Measurements from ENCODE around the gene DBP. TPM values are rescaled to one million over a fixed set of nuclear protein-coding genes. Genes with fewer than 3 reads are reported as not detected.
A peak's percentile ranks its signal among the peaks of the same experiment; 100 is the strongest.

The DBP gene
- total and polyA plus RNA-seq, 2 of the 13 experiments (the other 11 are each of a cell fraction or from before 2014, with no cell fraction given), result 1.7 to 5.8 TPM

GRCh38 chr19:48646001-48646721, 9.0 kb upstream of the DBP start, which contains the start of gene CA11 (continued):
- TF ChIP-seq ZSCAN5A (CRISPR knock-in tag; IDR thresholded peaks at IDR 0.05; ENCODE audit: borderline replicate concordance), result no peak
- peak; percentile 98 for TF ChIP-seq CTCF (CRISPR knock-in tag; IDR thresholded peaks at IDR 0.05)
- TF ChIP-seq MAX (IDR thresholded peaks at IDR 0.05), result peak; percentile 69
- no peak for TF ChIP-seq NFIB (CRISPR knock-in tag; IDR thresholded peaks at IDR 0.05; ENCODE audit: borderline replicate concordance)
- no peak for TF ChIP-seq ATAD3A (CRISPR knock-in tag; IDR thresholded peaks at IDR 0.05)
- no peak for TF ChIP-seq NFE2 (CRISPR knock-in tag; IDR thresholded peaks at IDR 0.05)
- TF ChIP-seq ZNF512B (CRISPR knock-in tag; IDR thresholded peaks at IDR 0.05; ENCODE audit: borderline replicate concordance), result no peak
- TF ChIP-seq DMTF1 (CRISPR knock-in tag; IDR thresholded peaks at IDR 0.05), result no peak
- TF ChIP-seq KDM5A (IDR thresholded peaks at IDR 0.05; ENCODE audit: borderline replicate concordance, low read length), result no peak
- no peak for TF ChIP-seq ZNF333 (CRISPR knock-in tag; IDR thresholded peaks at IDR 0.05; ENCODE audit: borderline replicate concordance)
- TF ChIP-seq ZFYVE20 (CRISPR knock-in tag; IDR thresholded peaks at IDR 0.05; ENCODE audit: borderline replicate concordance, low read depth), result no peak
- no peak for TF ChIP-seq TCF12 (IDR thresholded peaks at IDR 0.05)
- no peak for TF ChIP-seq TCF12 (CRISPR knock-in tag; IDR thresholded peaks at IDR 0.05)
- TF ChIP-seq KMT2B (CRISPR knock-in tag; IDR thresholded peaks at IDR 0.05), result no peak
- TF ChIP-seq MEIS2 (CRISPR knock-in tag; IDR thresholded peaks at IDR 0.05), result 0 out of 2 replicates have a peak, but pooled peaks have one; percentile 25
- peak; percentile 14; the same call in 1 of the 2 replicates for TF ChIP-seq UBTF (CRISPR knock-in tag; IDR thresholded peaks at IDR 0.05)

All from HepG2 (cell line).